ENCODE measurements around the gene ABCE1. TPM values are rescaled to one million over a fixed set of nuclear protein-coding genes. Genes with fewer than 3 reads are reported as not detected.

The ABCE1 gene
- total RNA-seq, 1 experiment from 2014 or later, result 114 TPM

- TF ChIP-seq ARID4B (CRISPR knock-in tag; IDR thresholded peaks at IDR 0.05; ENCODE audit: borderline replicate concordance), result no peak
- TF ChIP-seq CREB1 (CRISPR knock-in tag; IDR thresholded peaks at IDR 0.05), result no peak
- TF ChIP-seq NFE2L1 (CRISPR knock-in tag; IDR thresholded peaks at IDR 0.05), result no peak
- TF ChIP-seq ZNF416 (CRISPR knock-in tag; IDR thresholded peaks at IDR 0.05), result no peak
These were observed 79.9 kb downstream of the ABCE1 start (continued) for GRCh38 chr4:145177906-145178538.

DNA sequence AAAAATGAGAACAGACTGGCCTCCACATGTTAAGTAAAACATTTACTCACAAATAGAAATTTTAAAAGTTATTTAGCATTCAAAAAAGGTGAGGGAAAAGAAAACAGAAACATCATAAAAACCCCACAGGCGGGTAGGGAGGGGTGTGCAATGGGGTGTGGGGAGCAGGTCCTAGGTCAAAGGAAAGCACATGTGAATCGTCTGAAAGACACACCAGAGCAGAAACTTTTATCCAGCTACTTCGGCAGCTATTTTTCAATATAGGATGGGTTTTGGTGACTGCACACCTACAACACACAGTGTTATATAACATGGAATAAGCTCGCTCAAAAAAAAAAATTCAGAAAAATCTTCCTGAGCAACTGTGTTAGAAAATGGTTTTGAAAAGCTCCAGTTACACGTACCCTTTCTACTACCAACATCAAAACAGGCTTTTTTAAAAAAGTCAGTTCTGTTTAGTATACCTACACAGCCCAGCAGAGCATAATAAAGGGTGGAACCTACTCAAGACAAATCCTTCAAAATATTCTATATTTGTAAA is 80.7 kb downstream of the ABCE1 start:
- ChIA-PET POLR2A (no interaction called here), CTCF (no interaction called here)
- TF ChIP-seq ATF1 (CRISPR knock-in tag; IDR thresholded peaks at IDR 0.05) (no peak), ERG (CRISPR knock-in tag; IDR thresholded peaks at IDR 0.05) (no peak), ZNF317 (CRISPR knock-in tag; IDR thresholded peaks at IDR 0.05; ENCODE audit: borderline replicate concordance, low read depth) (no peak), TEAD4 (CRISPR knock-in tag; IDR thresholded peaks at IDR 0.05) (no peak), STAT6 (CRISPR knock-in tag; conservative IDR thresholded peaks at IDR 0.05; ENCODE audit: low read depth) (no peak), ZNF512 (CRISPR knock-in tag; IDR thresholded peaks at IDR 0.05; ENCODE audit: borderline replicate concordance) (no peak), CBFB (CRISPR knock-in tag; IDR thresholded peaks at IDR 0.05; ENCODE audit: low read depth) (no peak), FOXP4 (CRISPR knock-in tag; IDR thresholded peaks at IDR 0.05) (no peak), JUN (CRISPR knock-in tag; IDR thresholded peaks at IDR 0.05) (no peak), PRRX2 (CRISPR knock-in tag; IDR thresholded peaks at IDR 0.05) (no peak), NFATC4 (CRISPR knock-in tag; IDR thresholded peaks at IDR 0.05) (no peak)
- TF ChIP-seq, protein P1, sequence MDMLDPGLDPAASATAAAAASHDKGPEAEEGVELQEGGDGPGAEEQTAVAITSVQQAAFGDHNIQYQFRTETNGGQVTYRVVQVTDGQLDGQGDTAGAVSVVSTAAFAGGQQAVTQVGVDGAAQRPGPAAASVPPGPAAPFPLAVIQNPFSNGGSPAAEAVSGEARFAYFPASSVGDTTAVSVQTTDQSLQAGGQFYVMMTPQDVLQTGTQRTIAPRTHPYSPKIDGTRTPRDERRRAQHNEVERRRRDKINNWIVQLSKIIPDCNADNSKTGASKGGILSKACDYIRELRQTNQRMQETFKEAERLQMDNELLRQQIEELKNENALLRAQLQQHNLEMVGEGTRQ (CRISPR knock-in tag; IDR thresholded peaks at IDR 0.05), result no peak
- TF ChIP-seq, protein P2, sequence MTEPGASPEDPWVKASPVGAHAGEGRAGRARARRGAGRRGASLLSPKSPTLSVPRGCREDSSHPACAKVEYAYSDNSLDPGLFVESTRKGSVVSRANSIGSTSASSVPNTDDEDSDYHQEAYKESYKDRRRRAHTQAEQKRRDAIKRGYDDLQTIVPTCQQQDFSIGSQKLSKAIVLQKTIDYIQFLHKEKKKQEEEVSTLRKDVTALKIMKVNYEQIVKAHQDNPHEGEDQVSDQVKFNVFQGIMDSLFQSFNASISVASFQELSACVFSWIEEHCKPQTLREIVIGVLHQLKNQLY (CRISPR knock-in tag; IDR thresholded peaks at IDR 0.05), result no peak
- H3K36me3 Mint-ChIP-seq, result peaks cover 11% of the 10 kb centered on the region
- no peak for ATAC-seq
- no peak for DNase-seq (ENCODE audit: low spot score)
- peak overlapping the region; percentile 96 for H3K4me3 Mint-ChIP-seq
- H3K9me3 Mint-ChIP-seq, result no peaks in the 10 kb centered on the region
- H3K27ac Mint-ChIP-seq, result peak overlapping the region; percentile 68; the same call in 1 of the 2 replicates
- H3K27me3 Mint-ChIP-seq (ENCODE audit: low read depth), result no peaks in the 10 kb centered on the region; the same call in 1 of the 2 replicates
- H3K4me1 Mint-ChIP-seq, result peaks cover 20% of the 10 kb centered on the region

Measured in WTC11 (cell line).